Activated naive CD4-positive, alpha-beta T cell treated with Interleukin-2 at 50 U/mL for 16 hours (primary cell): ENCODE results near the gene RBM42.

Experiments used
- DNase-seq: peaks from one replicate; pipeline ENCODE4 v3.0.0-alpha.2; 2020

The RBM42 gene

GRCh38 chr19:35655600-35655999 lies 26.8 kb downstream of the RBM42 start:
- DNase-seq, result no peak

GRCh38 chr19:35656700-35657099 lies 27.9 kb downstream of the RBM42 start:
- DNase-seq, result no peak

GRCh38 chr19:35657904-35658700 lies 29.3 kb downstream of the RBM42 start:
- DNase-seq, result no peak

- DNase-seq, result no peak
Measured at GRCh38 chr19:35661995-35662340, 33.1 kb downstream of the RBM42 start.

GRCh38 chr19:35663981-35664380 lies 35.1 kb downstream of the RBM42 start:
- DNase-seq, result no peak

- DNase-seq, result no peak
Measured at GRCh38 chr19:35665157-35665556, 36.3 kb downstream of the RBM42 start.

GRCh38 chr19:35665604-35666003 lies 36.8 kb downstream of the RBM42 start:
- no peak for DNase-seq

- no peak for DNase-seq
Measured at GRCh38 chr19:35666251-35666913, 37.5 kb downstream of the RBM42 start, which contains the start of gene UPK1A. UPK1A (plus strand) TSS chr19:35666517; CDS start chr19:35666813, 296 bp downstream.

- no peak for DNase-seq
Measured at GRCh38 chr19:35669566-35669965, 40.7 kb downstream of the RBM42 start.

- no peak for DNase-seq
Measured at GRCh38 chr19:35669974-35670373, 41.1 kb downstream of the RBM42 start.

GRCh38 chr19:35670686-35671085 lies 41.9 kb downstream of the RBM42 start:
- no peak for DNase-seq

- DNase-seq, result no peak
Measured at GRCh38 chr19:35671818-35672217, 43.0 kb downstream of the RBM42 start.

- peak; percentile 63 for DNase-seq
Measured at GRCh38 chr19:35673121-35673804, 44.4 kb downstream of the RBM42 start.

- DNase-seq, result no peak
Measured at GRCh38 chr19:35675589-35676140, 46.8 kb downstream of the RBM42 start.
